DOHH2 (cell line): ENCODE results near the gene ITGA11.

ENCODE experiments used
- H3F3A ChIP-seq: fragments of 200-600 bp; sonication (generic), shearing (Covaris generic); 2 replicates; pipeline ENCODE4 v1.6.0; 2016; ENCODE audit warnings: antibody characterized with exemption, mild to moderate bottlenecking; ENCODE audit not compliant: control insufficient read depth, insufficient read depth
- H3K27ac ChIP-seq: fragments of 200-600 bp; sonication (generic); 2 replicates; pipeline ENCODE4 v1.5.1; 2014; ENCODE audit warnings: low read depth, mild to moderate bottlenecking, low read length, moderate library complexity
- H3K27me3 ChIP-seq: fragments of 200-600 bp; sonication (generic); 2 replicates; pipeline ENCODE4 v1.6.1; 2014; ENCODE audit warnings: mild to moderate bottlenecking, low read length, mixed read lengths; ENCODE audit not compliant: control insufficient read depth
- H3K36me3 ChIP-seq: fragments of 200-600 bp; sonication (generic); 2 replicates; pipeline ENCODE4 v1.6.1; 2014; ENCODE audit warnings: mild to moderate bottlenecking, low read length, moderate library complexity, mixed read lengths; ENCODE audit not compliant: control insufficient read depth
- H3K4me1 ChIP-seq: fragments of 200-600 bp; sonication (generic); 2 replicates; pipeline ENCODE4 v1.6.1; 2014; ENCODE audit warnings: mild to moderate bottlenecking, low read length, mixed read lengths; ENCODE audit not compliant: control insufficient read depth
- H3K4me2 ChIP-seq: fragments of 200-600 bp; sonication (generic); 2 replicates; pipeline ENCODE4 v1.6.0; 2014; ENCODE audit warnings: mild to moderate bottlenecking, low read length, moderate library complexity
- H3K4me3 ChIP-seq: fragments of 200-600 bp; sonication (generic); 2 replicates; pipeline ENCODE4 v1.5.1; 2014; ENCODE audit warnings: mild to moderate bottlenecking, low read length, mixed read lengths
- H3K79me2 ChIP-seq: fragments of 200-600 bp; sonication (generic); 2 replicates; pipeline ENCODE4 v1.6.1; 2014; ENCODE audit warnings: mild to moderate bottlenecking, low read length, mixed read lengths; ENCODE audit not compliant: control insufficient read depth
- H3K9me2 ChIP-seq: fragments of 200-600 bp; sonication (generic); replicated peaks from 2 replicates; pipeline ENCODE4 v1.6.1; 2014; ENCODE audit warnings: mild to moderate bottlenecking, low read length, mixed read lengths; ENCODE audit not compliant: control insufficient read depth
- H3K9me3 ChIP-seq: fragments of 200-600 bp; sonication (generic); 2 replicates; pipeline ENCODE4 v1.6.1; 2014; ENCODE audit warnings: antibody characterized with exemption, low read length, mixed read lengths; ENCODE audit not compliant: control insufficient read depth, insufficient read depth
- H4K20me1 ChIP-seq: fragments of 200-600 bp; sonication (generic); 2 replicates; pipeline ENCODE4 v1.6.0; 2014; ENCODE audit warnings: low read depth, mild to moderate bottlenecking, antibody characterized with exemption, low read length, moderate library complexity; ENCODE audit not compliant: control insufficient read depth, insufficient read depth
- CTCF ChIP-seq: fragments of 200-600 bp; sonication (generic); IDR thresholded peaks from one replicate; pipeline ENCODE4 v1.5.1; 2014; ENCODE audit warnings: antibody characterized with exemption, mild to moderate bottlenecking, low read depth, low read length; ENCODE audit not compliant: poor library complexity, severe bottlenecking
- EZH2phosphoT487 ChIP-seq: fragments of 200-600 bp; sonication (generic); IDR thresholded peaks from 2 replicates; pipeline ENCODE4 v1.6.1; 2017; ENCODE audit warnings: borderline replicate concordance, mild to moderate bottlenecking, antibody characterized with exemption, low read length, moderate library complexity, mixed read lengths

ITGA11 gene

GRCh38 chr15:68309024-68309423 lies 122.9 kb downstream of the ITGA11 start:
- Histone ChIP-seq H3K9me3 (no peaks in the 10 kb centered on the region), H4K20me1 (no peaks in the 10 kb centered on the region), H3K4me3 (no peak overlapping the region), H3K4me2 (no peak overlapping the region), H3K79me2 (no peaks in the 10 kb centered on the region), H3K4me1 (peaks cover 5% of the 10 kb centered on the region), H3K27me3 (peaks cover 10% of the 10 kb centered on the region), H3K36me3 (no peaks in the 10 kb centered on the region), H3F3A (no peaks in the 10 kb centered on the region), H3K27ac (no peak overlapping the region), H3K9me2 (no peaks in the 10 kb centered on the region)
- TF ChIP-seq EZH2phosphoT487 (no peak), CTCF (no peak)

- peaks cover 10% of the 10 kb centered on the region for H3K27me3 ChIP-seq
- no peaks in the 10 kb centered on the region for H3K9me3 ChIP-seq
- no peaks in the 10 kb centered on the region for H3K79me2 ChIP-seq
- H4K20me1 ChIP-seq, result no peaks in the 10 kb centered on the region
- no peak overlapping the region for H3K4me2 ChIP-seq
- no peak overlapping the region for H3K27ac ChIP-seq
- H3K4me1 ChIP-seq, result peaks cover 5% of the 10 kb centered on the region
- TF ChIP-seq CTCF (no peak), EZH2phosphoT487 (no peak)
- H3K9me2 ChIP-seq, result no peaks in the 10 kb centered on the region
- no peaks in the 10 kb centered on the region for H3F3A ChIP-seq
- no peaks in the 10 kb centered on the region for H3K36me3 ChIP-seq
- H3K4me3 ChIP-seq, result no peak overlapping the region
Observed at GRCh38 chr15:68307131-68307928, 124.6 kb downstream of the ITGA11 start.

GRCh38 chr15:68305420-68305871 lies 126.5 kb downstream of the ITGA11 start:
- Histone ChIP-seq H3K4me3 (no peak overlapping the region), H3F3A (no peaks in the 10 kb centered on the region), H3K9me2 (no peaks in the 10 kb centered on the region), H3K36me3 (no peaks in the 10 kb centered on the region), H3K4me1 (peaks cover 5% of the 10 kb centered on the region), H3K4me2 (no peak overlapping the region), H3K9me3 (no peaks in the 10 kb centered on the region), H3K27me3 (peaks cover 10% of the 10 kb centered on the region), H4K20me1 (no peaks in the 10 kb centered on the region), H3K27ac (no peak overlapping the region), H3K79me2 (no peaks in the 10 kb centered on the region)
- no peak for TF ChIP-seq EZH2phosphoT487
- TF ChIP-seq CTCF, result no peak
